Upper lobe of left lung (tissue), 6 donors: ENCODE measurements around the gene OGDH. TPM values are rescaled to one million over a fixed set of nuclear protein-coding genes. Genes with fewer than 3 reads are reported as not detected.

Source experiments
- ATAC-seq, 2 donors: fragments of 200-7000 bp; cut with Tn5 transposase; one replicate each; pipeline ENCODE4 v1.9.1; 2022; ENCODE audit warnings: mild to moderate bottlenecking in 2 of 2, moderate library complexity in 2 of 2; ENCODE audit not compliant: low FRiP score in 2 of 2
- DNase-seq, 2 donors: peaks; one replicate each; pipeline ENCODE4 v3.0.0-alpha.2; 2019 to 2020
- H3K27ac ChIP-seq, 4 donors: fragments of 200-600 bp; sonication (generic); one replicate each; pipeline ENCODE4 v1.5.1; 2016 to 2019
- H3K27me3 ChIP-seq, 4 donors: fragments of 200-600 bp; sonication (generic); one replicate each; pipeline ENCODE4 v1.5.1; 2017 to 2019
- H3K36me3 ChIP-seq, 4 donors: fragments of 200-600 bp; sonication (generic); one replicate each; pipeline ENCODE4 v1.5.1; 2016 to 2019
- H3K4me1 ChIP-seq, 4 donors: fragments of 200-600 bp; sonication (generic); one replicate each; pipeline ENCODE4 v1.5.1; 2018 to 2019
- H3K4me3 ChIP-seq, 4 donors: fragments of 200-600 bp; sonication (generic); one replicate each; pipeline ENCODE4 v1.5.1; 2017 to 2019; ENCODE audit warnings: mild to moderate bottlenecking in 2 of 4, moderate library complexity in 1 of 4
- H3K9me3 ChIP-seq, 4 donors: fragments of 200-600 bp; sonication (generic); one replicate each; pipeline ENCODE4 v1.5.1; 2018 to 2019
- CTCF ChIP-seq, 6 experiments: fragments of 450-650 bp in 4 of 6; fragments of 200-600 bp in 2 of 6; sonication (generic) in 2 of 6; IDR thresholded peaks; one replicate each; pipeline ENCODE4 v1.5.1; 2016 to 2019; ENCODE audit warnings: antibody characterized with exemption in 6 of 6
- EP300 ChIP-seq, 4 donors: sonication (generic); formaldehyde crosslinking; IDR thresholded peaks; one replicate each; pipeline ENCODE4 v1.5.1; 2017; ENCODE audit warnings: antibody characterized with exemption in 4 of 4, control low read depth in 2 of 4
- POLR2A ChIP-seq, 4 donors: fragments of 450-650 bp; IDR thresholded peaks; one replicate each; pipeline ENCODE4 v1.5.1; 2016 to 2017; ENCODE audit warnings: antibody characterized with exemption in 4 of 4, mild to moderate bottlenecking in 2 of 4
- POLR2AphosphoS5 ChIP-seq, 2 donors: sonication (generic); formaldehyde crosslinking; IDR thresholded peaks; one replicate each; pipeline ENCODE4 v1.5.1; 2017; ENCODE audit warnings: antibody characterized with exemption in 2 of 2
- WGBS, 2 donors: methylation state at CpG; one replicate each; pipeline ENCODE4 v1.1.5; 2017 to 2018; 5-methylcytosine and 5-hydroxymethylcytosine counted together
- total RNA-seq, 6 donors: library from RNA; depleted of rRNA in 4 of 6; stranded (reverse); fragments of >200 nt in 4 of 6; gene quantifications; one replicate each; pipeline versions ENCODE4 v1.1.0 to v1.2.1, GENCODE V29; 2016 to 2021
- donor health status: DM: no; HTN: no; CAD: no; lungs with moderate emphysema.
- donor health status: DM: no; HTN: yes; CAD: no; lungs with severe emphysema.

OGDH gene
- total RNA-seq, 6 donors from 2014 or later = 76.1 to 160 (median 134) TPM

GRCh38 chr7:44752822-44753221, 146.4 kb downstream of the OGDH start:
- H3K36me3 ChIP-seq = peaks cover 12 to 18% (median 14%) of the 10 kb centered on the region in 4 donors
- no peaks in the 10 kb centered on the region for H3K9me3 ChIP-seq
- no peak for DNase-seq
- 93 to 94% methylated on average over 2 of the region's 2 CpGs for WGBS, 2 donors
- no peak overlapping the region for H3K4me3 ChIP-seq
- H3K4me1 ChIP-seq = peaks cover 54 to 78% (median 67%) of the 10 kb centered on the region in 4 donors
- TF ChIP-seq POLR2A (IDR thresholded peaks at IDR 0.05) (no peak), EP300 (IDR thresholded peaks at IDR 0.05) (no peak), POLR2AphosphoS5 (IDR thresholded peaks at IDR 0.05) (no peak), CTCF (IDR thresholded peaks at IDR 0.05) (no peak)
- H3K27ac ChIP-seq = no peak overlapping the region
- H3K27me3 ChIP-seq = no peaks in the 10 kb centered on the region
- no peak for ATAC-seq

GRCh38 chr7:44754802-44755697, 148.6 kb downstream of the OGDH start:
- no peak for ATAC-seq
- H3K4me1 ChIP-seq = peaks cover 44 to 64% (median 56%) of the 10 kb centered on the region in 4 donors
- DNase-seq = no peak

GRCh38 chr7:44755698-44756627, 149.5 kb downstream of the OGDH start:
- no peaks in the 10 kb centered on the region for H3K27me3 ChIP-seq
- WGBS, 2 donors = 50 to 70% methylated on average over 10 to 13 of the region's 17 CpGs
- peaks cover 19 to 47% (median 40%) of the 10 kb centered on the region in 4 donors for H3K36me3 ChIP-seq
- H3K4me3 ChIP-seq = no peak overlapping the region
- ATAC-seq (peak in 1 of 2 donors; percentile 14), DNase-seq (peak in 1 of 2 donors; percentile 42)
- H3K27ac ChIP-seq = peak overlapping the region; percentile 41 to 54 (median 51)
- H3K4me1 ChIP-seq = peaks cover 35 to 55% (median 47%) of the 10 kb centered on the region in 4 donors
- TF ChIP-seq POLR2A (IDR thresholded peaks at IDR 0.05) (no peak), POLR2AphosphoS5 (IDR thresholded peaks at IDR 0.05) (no peak), EP300 (IDR thresholded peaks at IDR 0.05) (no peak), CTCF (IDR thresholded peaks at IDR 0.05) (no peak)
- no peaks in the 10 kb centered on the region for H3K9me3 ChIP-seq

More at GRCh38 chr7:44754802-44755697, 148.6 kb downstream of the OGDH start:
- Histone ChIP-seq H3K9me3 (no peaks in the 10 kb centered on the region), H3K27me3 (no peaks in the 10 kb centered on the region), H3K4me3 (no peak overlapping the region), H3K27ac (peak overlapping the region; percentile 41 to 54 (median 51)), H3K36me3 (peaks cover 15 to 38% (median 32%) of the 10 kb centered on the region in 4 donors)
- 79% methylated on average over 10 to 11 of the region's 11 CpGs for WGBS, 2 donors
- TF ChIP-seq POLR2A (IDR thresholded peaks at IDR 0.05) = no peak
- TF ChIP-seq EP300 (IDR thresholded peaks at IDR 0.05) = no peak
- TF ChIP-seq CTCF (IDR thresholded peaks at IDR 0.05) = no peak
- TF ChIP-seq POLR2AphosphoS5 (IDR thresholded peaks at IDR 0.05) = no peak

- Histone ChIP-seq H3K4me1 (peaks cover 27 to 48% (median 38%) of the 10 kb centered on the region in 4 donors), H3K9me3 (no peaks in the 10 kb centered on the region), H3K36me3 (peaks cover 27 to 54% (median 49%) of the 10 kb centered on the region in 4 donors), H3K27me3 (no peaks in the 10 kb centered on the region), H3K4me3 (no peak overlapping the region), H3K27ac (peak overlapping the region in 3 of 4 donors; percentile 41 to 54 (median 54))
- DNase-seq = peak in 1 of 2 donors; percentile 46
- no peak for ATAC-seq
- TF ChIP-seq CTCF (IDR thresholded peaks at IDR 0.05) (no peak), POLR2A (IDR thresholded peaks at IDR 0.05) (no peak), POLR2AphosphoS5 (IDR thresholded peaks at IDR 0.05) (no peak), EP300 (IDR thresholded peaks at IDR 0.05) (no peak)
- WGBS, 2 donors = 97% methylated on average over 10 of the region's 12 CpGs; no CpG with 5 or more reads in 1 of the 2 donors
Observed at GRCh38 chr7:44756904-44757303, 150.5 kb downstream of the OGDH start.
